ENCODE measurements around the gene LRRC70. TPM values are rescaled to one million over a fixed set of nuclear protein-coding genes. Genes with fewer than 3 reads are reported as not detected.
"Not testable (repeated sequence)": the region's sequence is repeated elsewhere in the genome, so short reads cannot be mapped to it uniquely, and the experiment has no call there.

Gene LRRC70, protein sequence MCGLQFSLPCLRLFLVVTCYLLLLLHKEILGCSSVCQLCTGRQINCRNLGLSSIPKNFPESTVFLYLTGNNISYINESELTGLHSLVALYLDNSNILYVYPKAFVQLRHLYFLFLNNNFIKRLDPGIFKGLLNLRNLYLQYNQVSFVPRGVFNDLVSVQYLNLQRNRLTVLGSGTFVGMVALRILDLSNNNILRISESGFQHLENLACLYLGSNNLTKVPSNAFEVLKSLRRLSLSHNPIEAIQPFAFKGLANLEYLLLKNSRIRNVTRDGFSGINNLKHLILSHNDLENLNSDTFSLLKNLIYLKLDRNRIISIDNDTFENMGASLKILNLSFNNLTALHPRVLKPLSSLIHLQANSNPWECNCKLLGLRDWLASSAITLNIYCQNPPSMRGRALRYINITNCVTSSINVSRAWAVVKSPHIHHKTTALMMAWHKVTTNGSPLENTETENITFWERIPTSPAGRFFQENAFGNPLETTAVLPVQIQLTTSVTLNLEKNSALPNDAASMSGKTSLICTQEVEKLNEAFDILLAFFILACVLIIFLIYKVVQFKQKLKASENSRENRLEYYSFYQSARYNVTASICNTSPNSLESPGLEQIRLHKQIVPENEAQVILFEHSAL
- 3.1 TPM for polyA plus RNA-seq (ENCODE audit: insufficient read length)

- DNase-seq = peak; percentile 30
Measured at GRCh38 chr5:62578540-62578939, at the start of gene LRRC70. TSS of gene LRRC70 (plus strand) at chr5:62578819. CDS start at chr5:62579439, 620 bp downstream.

GRCh38 chr5:62533597-62533996 lies 45.0 kb upstream of the LRRC70 start:
- no peak for DNase-seq

- no peak for DNase-seq
Measured at GRCh38 chr5:62534461-62535236, 44.0 kb upstream of the LRRC70 start.

GRCh38 chr5:62536232-62536631 lies 42.4 kb upstream of the LRRC70 start:
- no peak for DNase-seq

DNA sequence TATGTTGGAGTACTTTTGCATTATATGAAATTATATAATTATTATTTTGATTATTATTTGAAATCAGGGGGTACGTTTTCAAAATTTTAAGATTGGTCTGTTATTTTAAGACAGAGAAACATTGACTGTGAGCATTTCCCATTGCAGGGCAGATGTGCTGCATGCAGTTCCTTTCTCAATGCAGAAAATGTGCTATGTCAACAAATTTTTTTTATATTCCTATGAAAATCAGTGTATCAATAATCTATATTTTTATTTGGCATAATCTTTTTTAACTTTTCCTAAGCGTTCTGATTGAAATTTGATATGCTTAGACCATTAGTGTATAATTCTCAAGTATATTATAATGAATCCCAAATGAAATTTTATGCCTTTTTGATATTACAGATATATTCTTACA lies 41.8 kb upstream of the LRRC70 start:
- DNase-seq = no peak

DNA sequence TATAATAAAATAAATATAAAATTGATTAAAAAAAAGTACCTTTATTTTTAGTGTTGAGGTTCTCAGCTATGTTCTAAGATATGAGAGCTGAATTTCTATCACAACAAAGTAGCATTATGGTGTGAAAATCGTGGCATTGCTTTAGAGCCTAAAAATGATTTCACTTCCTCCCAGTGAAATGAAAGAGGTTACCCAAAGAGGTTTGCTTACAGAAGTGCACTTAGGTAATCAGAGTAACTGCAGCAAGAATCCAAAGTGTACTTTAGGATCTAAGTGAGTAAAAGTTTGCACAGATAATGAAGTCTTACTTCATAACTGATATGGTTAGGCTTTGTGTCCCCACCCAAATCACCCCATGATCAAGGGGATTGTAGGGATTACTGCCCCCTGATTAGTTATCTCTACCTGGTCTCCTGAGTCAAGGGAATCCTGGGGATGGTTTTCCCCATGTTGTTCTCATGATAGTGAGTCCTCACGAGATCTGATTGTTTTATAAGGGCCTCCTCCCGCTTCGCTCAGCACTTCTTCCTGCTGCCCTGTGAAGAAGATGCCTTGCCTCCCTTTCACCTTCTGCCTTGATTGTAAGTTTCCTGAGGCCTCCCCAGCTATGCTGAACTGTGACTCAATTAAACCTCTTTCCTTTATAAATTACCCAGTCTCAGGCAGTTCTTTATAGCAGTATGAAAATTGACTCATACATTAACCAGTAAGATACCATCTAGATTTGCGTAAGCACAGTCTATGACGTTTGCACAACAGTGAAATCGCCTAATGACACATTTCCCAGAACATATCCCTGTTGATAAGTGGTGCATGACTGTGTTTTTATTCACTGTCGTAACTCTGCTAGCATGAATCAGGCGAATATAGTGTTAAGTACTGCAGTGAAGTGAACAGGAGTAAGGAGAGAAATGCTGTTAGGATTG lies 40.3 kb upstream of the LRRC70 start:
- DNase-seq = no peak

- no peak for DNase-seq
Measured at GRCh38 chr5:62542720-62543119, 35.9 kb upstream of the LRRC70 start.

GRCh38 chr5:62547945-62548630 lies 30.5 kb upstream of the LRRC70 start:
- no peak for DNase-seq

GRCh38 chr5:62550103-62550502 lies 28.5 kb upstream of the LRRC70 start:
- DNase-seq = no peak

DNA sequence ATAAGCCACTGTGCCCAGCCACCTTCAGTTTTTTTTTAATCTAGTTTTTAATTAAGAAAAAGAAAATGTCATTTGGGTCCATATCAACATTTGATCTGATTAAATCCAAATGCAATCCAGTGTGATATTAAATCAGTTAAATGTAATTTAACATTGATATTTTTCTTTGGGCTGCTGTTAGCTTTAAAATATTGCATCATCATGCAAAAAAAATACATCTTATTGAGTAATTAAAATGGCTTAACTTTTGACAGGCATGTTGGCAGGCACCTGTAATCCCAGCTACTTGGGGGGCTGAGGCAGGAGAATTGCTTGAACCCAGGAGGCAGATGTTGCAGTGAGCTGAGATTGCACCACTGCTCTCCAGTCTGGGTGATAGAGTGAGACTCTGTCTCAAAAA lies 22.7 kb upstream of the LRRC70 start:
- no peak for DNase-seq

GRCh38 chr5:62558941-62559340 lies 19.7 kb upstream of the LRRC70 start:
- no peak for DNase-seq

DNA sequence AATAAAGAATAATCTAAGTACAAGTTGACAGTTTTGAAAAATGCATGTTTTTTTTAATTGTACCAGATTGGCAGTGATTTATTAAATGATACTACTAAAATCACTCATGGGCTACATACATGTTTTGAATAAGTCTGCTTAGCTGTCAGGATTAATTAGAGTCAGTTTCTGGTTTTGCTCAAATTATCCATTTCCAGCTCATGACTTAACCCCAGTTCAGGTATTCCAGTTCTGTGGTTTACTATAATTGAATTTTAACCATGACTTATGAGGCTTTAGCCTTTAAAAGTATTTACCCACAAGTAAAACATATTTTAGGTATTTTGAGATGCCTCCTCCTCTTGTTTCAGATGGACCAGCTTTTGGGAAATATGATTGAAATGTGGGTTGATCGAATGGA lies 17.8 kb upstream of the LRRC70 start:
- DNase-seq = no peak

DNA sequence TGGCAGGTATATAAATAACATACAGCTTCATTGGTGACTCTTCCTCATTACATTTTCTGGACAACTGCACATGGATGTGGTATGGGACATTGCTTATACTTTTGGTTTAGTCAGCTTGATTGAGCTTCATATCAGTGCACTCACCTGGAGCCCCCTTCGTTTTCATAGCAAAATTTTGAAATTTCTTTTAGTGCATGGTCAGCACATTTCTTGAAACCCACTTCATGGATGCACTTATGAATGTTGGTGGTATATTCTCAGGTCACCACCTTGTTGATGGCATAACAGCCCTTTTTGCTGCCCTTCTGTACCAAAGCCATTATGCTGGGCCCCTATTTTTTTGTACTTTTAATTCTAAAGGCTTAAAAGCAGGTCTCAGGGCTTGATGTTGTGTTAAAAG lies 16.7 kb upstream of the LRRC70 start:
- no peak for DNase-seq

GRCh38 chr5:62562867-62563266 lies 15.8 kb upstream of the LRRC70 start:
- DNase-seq = no peak

DNA sequence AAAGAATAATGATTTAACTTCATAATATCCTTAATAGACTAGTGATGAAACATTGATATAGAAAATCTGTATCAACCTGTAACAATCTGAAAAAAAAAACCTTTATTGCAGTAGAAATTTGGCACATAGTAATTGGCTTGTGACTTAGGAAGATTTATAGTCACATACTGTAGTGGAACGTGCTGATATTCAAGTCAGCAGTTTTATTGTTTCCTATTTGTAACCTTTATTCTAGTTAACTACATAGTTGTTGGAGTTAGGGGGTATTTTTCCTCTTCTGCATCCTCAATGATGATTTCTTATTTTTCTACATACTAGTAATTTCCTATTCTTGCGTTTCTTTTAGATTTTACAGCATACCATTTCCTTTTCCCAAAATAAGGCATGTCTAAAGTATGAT lies 14.5 kb upstream of the LRRC70 start:
- DNase-seq = no peak

DNA sequence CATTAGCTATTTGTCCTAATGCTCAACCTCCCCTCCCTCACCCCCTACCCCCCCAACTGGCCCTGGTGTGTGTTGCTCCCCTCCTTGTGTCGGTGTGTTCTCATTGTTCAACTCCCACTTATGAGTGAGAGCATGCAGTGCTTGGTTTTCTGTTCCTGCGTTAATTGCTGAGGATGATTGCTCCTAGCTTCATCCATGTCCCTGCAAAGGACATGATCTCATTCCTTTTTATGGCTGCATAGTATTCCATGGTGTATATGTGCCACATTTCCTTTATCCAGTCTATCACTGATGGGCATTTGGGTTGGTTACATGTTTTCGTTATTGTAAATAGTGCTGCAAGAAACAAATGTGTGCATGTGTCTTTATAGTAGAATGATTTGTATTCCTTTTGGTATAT lies 12.9 kb upstream of the LRRC70 start:
- not testable (repeated sequence) for DNase-seq

DNA sequence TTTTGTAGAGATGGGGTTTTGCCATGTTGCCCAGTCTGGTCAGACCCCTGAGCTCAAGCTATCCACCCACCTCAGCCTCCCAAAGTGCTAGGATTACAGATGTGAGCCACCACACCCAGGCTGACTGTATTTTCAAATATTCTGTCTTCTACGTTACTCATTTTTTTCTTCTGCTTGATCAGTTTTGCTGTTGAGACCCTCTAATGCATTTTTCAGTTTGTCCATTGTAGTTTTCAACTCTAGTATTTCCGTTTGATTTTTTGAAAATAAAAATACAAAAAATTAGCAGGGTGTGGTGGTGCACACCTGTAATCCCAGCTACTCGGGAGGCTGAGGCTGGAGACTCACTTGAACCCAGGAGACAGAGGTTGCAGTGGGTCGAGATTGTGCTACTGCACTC lies 10.5 kb upstream of the LRRC70 start:
- DNase-seq = no peak

GRCh38 chr5:62568800-62569432 lies 9.7 kb upstream of the LRRC70 start:
- no peak for DNase-seq

- no peak for DNase-seq
Measured at GRCh38 chr5:62569470-62569869, 9.1 kb upstream of the LRRC70 start.

DNA sequence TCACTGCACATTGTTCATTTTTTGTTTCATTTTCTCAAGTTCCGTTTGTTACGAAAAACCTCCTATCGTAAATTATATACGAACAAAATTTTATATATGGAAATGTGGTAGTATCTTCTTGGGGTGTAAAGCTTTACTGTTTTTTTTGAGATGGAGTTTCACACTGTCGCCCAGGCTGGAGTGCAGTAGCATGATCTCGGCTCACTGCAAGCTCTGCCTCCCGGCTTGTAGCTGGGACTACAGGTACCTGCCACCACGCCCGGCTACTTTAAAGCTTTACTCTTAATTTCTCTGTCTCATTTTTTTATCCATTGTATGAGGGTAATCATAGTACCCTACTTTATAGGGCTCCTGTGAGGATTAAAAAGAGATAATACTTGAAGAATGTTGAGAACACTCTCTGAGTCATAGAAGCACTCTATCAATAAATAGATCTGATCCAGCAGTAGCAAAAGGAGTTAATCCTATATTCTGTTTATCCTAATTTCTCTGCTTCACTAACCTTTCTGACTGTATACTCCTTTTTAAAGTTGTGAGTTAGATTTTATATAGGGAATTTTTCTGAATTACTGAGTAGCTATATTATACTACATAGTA lies 5.6 kb upstream of the LRRC70 start:
- no peak for DNase-seq

- DNase-seq = no peak
Measured at GRCh38 chr5:62574599-62574998, 4.0 kb upstream of the LRRC70 start.

Data from hindlimb muscle (tissue), 1 donor.